ENCODE results near the gene ZDHHC14.

Gene ZDHHC14

GRCh38 chr6:157405986-157406385 is 25.0 kb downstream of the ZDHHC14 start:
- no peak for TF ChIP-seq CREB1 (IDR thresholded peaks at IDR 0.05; ENCODE audit: low read depth)
- TF ChIP-seq EP300 (IDR thresholded peaks at IDR 0.05; ENCODE audit: borderline replicate concordance), result no peak
- no peak for TF ChIP-seq ZBTB7A (IDR thresholded peaks at IDR 0.05; ENCODE audit: low read depth)
- no peak for TF ChIP-seq RAD21 (IDR thresholded peaks at IDR 0.05; ENCODE audit: low read depth)
- no peak for TF ChIP-seq YY1 (IDR thresholded peaks at IDR 0.05; ENCODE audit: low read depth)
- TF ChIP-seq EGR1 (IDR thresholded peaks at IDR 0.05), result no peak
- TF ChIP-seq TAF1 (IDR thresholded peaks at IDR 0.05; ENCODE audit: low read depth), result no peak
- TF ChIP-seq MAX (IDR thresholded peaks at IDR 0.05), result no peak
- TF ChIP-seq USF1 (IDR thresholded peaks at IDR 0.05), result no peak
- TF ChIP-seq TEAD4 (IDR thresholded peaks at IDR 0.05), result no peak
- TF ChIP-seq TCF12 (IDR thresholded peaks at IDR 0.05; ENCODE audit: low read depth), result no peak
- TF ChIP-seq CEBPB (IDR thresholded peaks at IDR 0.05), result no peak
- TF ChIP-seq REST (IDR thresholded peaks at IDR 0.05; ENCODE audit: low read depth), result no peak
- no peak for TF ChIP-seq NFIC (IDR thresholded peaks at IDR 0.05)
- no peak for TF ChIP-seq FOXM1 (IDR thresholded peaks at IDR 0.05; ENCODE audit: borderline replicate concordance, low read depth)

GRCh38 chr6:157406661-157407060 is 25.7 kb downstream of the ZDHHC14 start:
- TF ChIP-seq USF1 (IDR thresholded peaks at IDR 0.05), result no peak
- no peak for TF ChIP-seq CREB1 (IDR thresholded peaks at IDR 0.05; ENCODE audit: low read depth)
- no peak for TF ChIP-seq TEAD4 (IDR thresholded peaks at IDR 0.05)
- TF ChIP-seq TCF12 (IDR thresholded peaks at IDR 0.05; ENCODE audit: low read depth), result no peak
- TF ChIP-seq REST (IDR thresholded peaks at IDR 0.05; ENCODE audit: low read depth), result no peak

GRCh38 chr6:157407646-157408045 is 26.7 kb downstream of the ZDHHC14 start:
- no peak for TF ChIP-seq TCF12 (IDR thresholded peaks at IDR 0.05; ENCODE audit: low read depth)
- TF ChIP-seq NFIC (IDR thresholded peaks at IDR 0.05), result no peak
- no peak for TF ChIP-seq MAX (IDR thresholded peaks at IDR 0.05)
- TF ChIP-seq TAF1 (IDR thresholded peaks at IDR 0.05; ENCODE audit: low read depth), result no peak
- no peak for TF ChIP-seq CREB1 (IDR thresholded peaks at IDR 0.05; ENCODE audit: low read depth)
- TF ChIP-seq YY1 (IDR thresholded peaks at IDR 0.05; ENCODE audit: low read depth), result no peak
- no peak for TF ChIP-seq ZBTB7A (IDR thresholded peaks at IDR 0.05; ENCODE audit: low read depth)
- no peak for TF ChIP-seq RAD21 (IDR thresholded peaks at IDR 0.05; ENCODE audit: low read depth)
- no peak for TF ChIP-seq EGR1 (IDR thresholded peaks at IDR 0.05)

GRCh38 chr6:157410045-157410444 is 29.1 kb downstream of the ZDHHC14 start:
- TF ChIP-seq CREB1 (IDR thresholded peaks at IDR 0.05; ENCODE audit: low read depth), result no peak
- no peak for TF ChIP-seq FOXM1 (IDR thresholded peaks at IDR 0.05; ENCODE audit: borderline replicate concordance, low read depth)
- TF ChIP-seq NFIC (IDR thresholded peaks at IDR 0.05), result no peak
- no peak for TF ChIP-seq ZBTB7A (IDR thresholded peaks at IDR 0.05; ENCODE audit: low read depth)
- no peak for TF ChIP-seq USF1 (IDR thresholded peaks at IDR 0.05)
- no peak for TF ChIP-seq TEAD4 (IDR thresholded peaks at IDR 0.05)
- TF ChIP-seq CEBPB (IDR thresholded peaks at IDR 0.05), result no peak
- no peak for TF ChIP-seq EGR1 (IDR thresholded peaks at IDR 0.05)
- TF ChIP-seq YY1 (IDR thresholded peaks at IDR 0.05; ENCODE audit: low read depth), result no peak
- TF ChIP-seq REST (IDR thresholded peaks at IDR 0.05; ENCODE audit: low read depth), result no peak
- no peak for TF ChIP-seq RAD21 (IDR thresholded peaks at IDR 0.05; ENCODE audit: low read depth)
- TF ChIP-seq TCF12 (IDR thresholded peaks at IDR 0.05; ENCODE audit: low read depth), result no peak
- no peak for TF ChIP-seq MAX (IDR thresholded peaks at IDR 0.05)
- no peak for TF ChIP-seq TAF1 (IDR thresholded peaks at IDR 0.05; ENCODE audit: low read depth)
- TF ChIP-seq EP300 (IDR thresholded peaks at IDR 0.05; ENCODE audit: borderline replicate concordance), result no peak
